ENCODE data around the gene ASAP2. TPM values are rescaled to one million over a fixed set of nuclear protein-coding genes. Genes with fewer than 3 reads are reported as not detected.

ASAP2 gene
- total RNA-seq, 2 experiments from 2014 or later = 0.16 TPM; not detected in 1

- ATAC-seq (ENCODE audit: poor library complexity) = no peak
- no peaks in the 10 kb centered on the region for H3K9me3 Mint-ChIP-seq
- DNase-seq = no peak
- intact Hi-C loops (cut with DNase I, micrococcal nuclease) = no loop called here
- Histone ChIP-seq H3K9me3 (ENCODE audit: control insufficient read depth in 1 of 2, insufficient read depth in 1 of 2, low read length in 2 of 2) (no peaks in the 10 kb centered on the region), H3K27ac (ENCODE audit: low read depth in 1 of 2, low read length in 2 of 2) (no peak overlapping the region), H3K36me3 (ENCODE audit: insufficient read depth, low read length) (peaks cover 36% of the 10 kb centered on the region), H3K4me3 (ENCODE audit: low read length) (no peak overlapping the region), H3K27me3 (ENCODE audit: control insufficient read depth in 1 of 2, insufficient read depth in 2 of 2, low read length in 2 of 2) (no peaks in the 10 kb centered on the region), H3K4me1 (ENCODE audit: insufficient read depth, low read length) (no peaks in the 10 kb centered on the region)
- H3K4me1 Mint-ChIP-seq (ENCODE audit: low read depth) = peaks cover 2% of the 10 kb centered on the region
- H3K4me3 Mint-ChIP-seq = no peak overlapping the region
- H3K27me3 Mint-ChIP-seq = no peaks in the 10 kb centered on the region
- CTCF ChIA-PET = no interaction called here
- H3K27ac Mint-ChIP-seq = no peak overlapping the region
- TF ChIP-seq, protein P1, sequence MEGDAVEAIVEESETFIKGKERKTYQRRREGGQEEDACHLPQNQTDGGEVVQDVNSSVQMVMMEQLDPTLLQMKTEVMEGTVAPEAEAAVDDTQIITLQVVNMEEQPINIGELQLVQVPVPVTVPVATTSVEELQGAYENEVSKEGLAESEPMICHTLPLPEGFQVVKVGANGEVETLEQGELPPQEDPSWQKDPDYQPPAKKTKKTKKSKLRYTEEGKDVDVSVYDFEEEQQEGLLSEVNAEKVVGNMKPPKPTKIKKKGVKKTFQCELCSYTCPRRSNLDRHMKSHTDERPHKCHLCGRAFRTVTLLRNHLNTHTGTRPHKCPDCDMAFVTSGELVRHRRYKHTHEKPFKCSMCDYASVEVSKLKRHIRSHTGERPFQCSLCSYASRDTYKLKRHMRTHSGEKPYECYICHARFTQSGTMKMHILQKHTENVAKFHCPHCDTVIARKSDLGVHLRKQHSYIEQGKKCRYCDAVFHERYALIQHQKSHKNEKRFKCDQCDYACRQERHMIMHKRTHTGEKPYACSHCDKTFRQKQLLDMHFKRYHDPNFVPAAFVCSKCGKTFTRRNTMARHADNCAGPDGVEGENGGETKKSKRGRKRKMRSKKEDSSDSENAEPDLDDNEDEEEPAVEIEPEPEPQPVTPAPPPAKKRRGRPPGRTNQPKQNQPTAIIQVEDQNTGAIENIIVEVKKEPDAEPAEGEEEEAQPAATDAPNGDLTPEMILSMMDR (IDR thresholded peaks at IDR 0.05) = no peak
- H3K36me3 Mint-ChIP-seq (ENCODE audit: low read depth) = peaks cover 41% of the 10 kb centered on the region
- POLR2A ChIA-PET = no interaction called here
These were observed 199.0 kb downstream of the ASAP2 start for GRCh38 chr2:9405636-9406035.

DNA sequence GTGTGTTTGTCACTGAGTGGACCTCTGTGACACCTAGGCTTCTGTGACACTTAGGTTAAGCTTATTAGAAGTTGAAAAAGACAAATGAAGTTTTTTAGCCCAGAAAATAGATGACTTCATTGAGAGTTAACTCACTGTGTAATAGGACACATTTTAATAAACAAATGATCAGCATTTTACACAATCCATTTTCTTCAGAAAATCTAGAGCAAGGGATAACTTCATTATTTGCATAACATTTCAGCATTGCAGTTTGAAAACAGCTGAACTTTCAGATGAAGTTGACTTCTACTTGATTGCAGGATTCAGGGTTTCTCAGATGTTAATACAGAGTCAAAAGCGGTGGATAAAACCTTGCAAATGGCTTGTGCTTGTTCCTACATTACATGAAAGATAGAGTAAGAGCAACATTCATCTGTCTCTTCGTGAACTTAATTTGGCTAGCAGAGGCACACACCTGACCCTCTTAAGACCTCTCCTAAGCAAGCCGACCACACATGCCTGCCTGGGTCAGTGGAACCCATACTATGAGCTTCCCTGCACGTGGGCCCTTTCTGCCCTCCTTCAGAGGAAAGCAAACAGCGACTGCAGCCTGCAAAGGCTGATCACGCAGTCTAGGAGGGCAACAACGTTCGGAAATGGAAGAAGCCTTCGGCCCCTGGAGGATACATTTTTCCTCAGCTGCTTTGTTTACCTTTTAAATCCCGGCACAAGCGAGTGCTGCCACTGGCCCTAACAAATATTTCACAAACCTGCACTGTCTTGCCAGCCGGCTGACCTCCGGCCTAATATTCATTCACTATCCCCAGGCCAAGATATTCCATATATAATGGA lies 200.1 kb downstream of the ASAP2 start:
- ChIA-PET CTCF (no interaction called here), POLR2A (no interaction called here)
- no peaks in the 10 kb centered on the region for H3K27me3 Mint-ChIP-seq
- ATAC-seq (ENCODE audit: poor library complexity) (no peak), DNase-seq (no peak)
- H3K27me3 ChIP-seq (ENCODE audit: control insufficient read depth in 1 of 2, insufficient read depth in 2 of 2, low read length in 2 of 2) = no peaks in the 10 kb centered on the region
- H3K4me1 ChIP-seq (ENCODE audit: insufficient read depth, low read length) = no peaks in the 10 kb centered on the region
- no peak overlapping the region for H3K27ac Mint-ChIP-seq
- no peaks in the 10 kb centered on the region for H3K9me3 ChIP-seq (ENCODE audit: control insufficient read depth in 1 of 2, insufficient read depth in 1 of 2, low read length in 2 of 2)
- peaks cover 39% of the 10 kb centered on the region for H3K36me3 ChIP-seq (ENCODE audit: insufficient read depth, low read length)
- H3K36me3 Mint-ChIP-seq (ENCODE audit: low read depth) = peaks cover 49% of the 10 kb centered on the region
- no peaks in the 10 kb centered on the region for H3K4me1 Mint-ChIP-seq (ENCODE audit: low read depth)
- H3K4me3 Mint-ChIP-seq = no peak overlapping the region
- no peak overlapping the region for H3K4me3 ChIP-seq (ENCODE audit: low read length)
- TF ChIP-seq, protein P1 (IDR thresholded peaks at IDR 0.05) = no peak
- no peaks in the 10 kb centered on the region for H3K9me3 Mint-ChIP-seq
- intact Hi-C loops (cut with DNase I, micrococcal nuclease) = no loop called here
- no peak overlapping the region for H3K27ac ChIP-seq (ENCODE audit: low read depth in 1 of 2, low read length in 2 of 2)

- H3K4me1 ChIP-seq (ENCODE audit: insufficient read depth, low read length) = no peaks in the 10 kb centered on the region
- DNase-seq (no peak), ATAC-seq (ENCODE audit: poor library complexity) (no peak)
- peaks cover 55% of the 10 kb centered on the region for H3K36me3 Mint-ChIP-seq (ENCODE audit: low read depth)
- H3K9me3 ChIP-seq (ENCODE audit: control insufficient read depth in 1 of 2, insufficient read depth in 1 of 2, low read length in 2 of 2) = no peaks in the 10 kb centered on the region
- no peaks in the 10 kb centered on the region for H3K4me1 Mint-ChIP-seq (ENCODE audit: low read depth)
- H3K27me3 Mint-ChIP-seq = no peaks in the 10 kb centered on the region
- no peak overlapping the region for H3K4me3 ChIP-seq (ENCODE audit: low read length)
- peaks cover 42% of the 10 kb centered on the region for H3K36me3 ChIP-seq (ENCODE audit: insufficient read depth, low read length)
- no peak overlapping the region for H3K4me3 Mint-ChIP-seq
- TF ChIP-seq, protein P1 (IDR thresholded peaks at IDR 0.05) = no peak
- POLR2A ChIA-PET = no interaction called here
- intact Hi-C loops (cut with DNase I, micrococcal nuclease) = no loop called here
- no peaks in the 10 kb centered on the region for H3K27me3 ChIP-seq (ENCODE audit: control insufficient read depth in 1 of 2, insufficient read depth in 2 of 2, low read length in 2 of 2)
- CTCF ChIA-PET = no interaction called here
- H3K9me3 Mint-ChIP-seq = no peaks in the 10 kb centered on the region
- no peak overlapping the region for H3K27ac ChIP-seq (ENCODE audit: low read depth in 1 of 2, low read length in 2 of 2)
- no peak overlapping the region for H3K27ac Mint-ChIP-seq
These were observed 200.8 kb downstream of the ASAP2 start for GRCh38 chr2:9407363-9407811.
